Fibroblast of lung (primary cell): Measurements from ENCODE around the gene ARHGEF10L.

Experiments
- CTCF ChIP-seq, 2 donors: IDR thresholded peaks in 1 of 2; conservative IDR thresholded peaks in 1 of 2; 1 replicate in 1 of 2; 2 replicates in 1 of 2; pipeline ENCODE4 v1.5.1; 2011 to 2012; ENCODE audit warnings: low read length in 2 of 2, control low read depth in 1 of 2, inconsistent platforms in 1 of 2, low read depth in 1 of 2, mild to moderate bottlenecking in 1 of 2
- EZH2 ChIP-seq: IDR thresholded peaks from 2 replicates; pipeline ENCODE4 v1.5.1; 2012; ENCODE audit warnings: low read length, control low read depth, mild to moderate bottlenecking; ENCODE audit errors: missing control alignments

GRCh38 chr1:17601643-17602382 is 62.3 kb downstream of the ARHGEF10L start:
- TF ChIP-seq CTCF (conservative IDR thresholded peaks at IDR 0.05 in 1 of 2, IDR thresholded peaks at IDR 0.05 in 1 of 2; ENCODE audit: low read depth in 1 of 2, low read length in 2 of 2) (no peak), EZH2 (no peak)
